Measurements from ENCODE around the gene TMEM132E.
A peak's percentile ranks its signal among the peaks of the same experiment; 100 is the strongest.

The TMEM132E gene

DNA sequence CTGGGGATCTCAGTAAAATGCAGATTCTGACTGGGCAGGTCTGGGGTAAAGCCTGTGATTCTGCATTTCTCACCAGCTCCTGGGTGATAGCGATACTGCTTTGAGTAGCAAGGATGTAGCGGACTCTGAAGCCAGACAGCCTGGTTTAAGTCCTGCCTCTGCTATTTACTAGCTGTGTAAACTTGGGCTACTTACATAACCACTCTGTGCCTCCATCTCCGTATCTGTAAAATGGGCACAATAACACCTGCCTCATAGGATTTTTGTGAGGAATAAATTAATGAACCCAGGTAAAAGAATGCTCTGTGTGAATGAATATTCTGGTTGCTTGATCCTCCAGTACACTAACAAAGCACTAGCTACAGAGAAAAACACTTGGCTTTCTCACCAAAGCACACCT lies 54.4 kb downstream of the TMEM132E start:
- TF ChIP-seq CTCF (IDR thresholded peaks at IDR 0.05; ENCODE audit: low read depth, low read length), result no peak

DNA sequence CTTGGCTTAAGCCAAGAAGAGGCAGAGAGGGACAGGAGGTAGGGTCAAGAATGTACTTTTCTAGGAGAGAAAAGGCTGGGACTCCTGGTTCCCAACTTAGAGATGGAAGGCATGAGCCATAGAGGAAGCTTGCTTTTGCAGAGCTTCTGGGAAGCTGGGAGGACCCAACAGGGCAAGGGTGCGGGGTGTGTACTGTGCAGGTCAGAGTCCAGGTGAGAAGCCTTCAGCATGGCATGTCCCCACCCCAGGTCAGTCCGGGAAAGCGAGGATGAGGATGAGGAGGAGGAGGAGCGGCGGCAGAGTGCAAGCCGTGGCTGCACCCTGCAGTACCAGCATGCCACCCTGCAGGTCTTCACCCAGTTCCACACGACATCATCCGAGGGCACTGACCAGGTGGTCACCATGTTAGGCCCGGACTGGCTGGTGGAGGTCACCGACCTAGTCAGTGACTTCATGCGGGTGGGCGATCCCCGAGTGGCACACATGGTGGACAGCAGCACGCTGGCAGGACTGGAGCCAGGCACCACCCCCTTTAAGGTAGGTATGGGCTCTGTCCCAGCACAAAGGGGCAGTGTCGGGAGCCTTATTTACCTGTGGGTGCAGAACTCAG lies 55.3 kb downstream of the TMEM132E start:
- H3K4me3 ChIP-seq (ENCODE audit: low read depth, low read length), result no peak overlapping the region
- no peak for TF ChIP-seq CTCF (IDR thresholded peaks at IDR 0.05; ENCODE audit: low read depth, low read length)

More for the DNA sequence above, 54.4 kb downstream of the TMEM132E start:
- no peak overlapping the region for H3K4me3 ChIP-seq (ENCODE audit: low read depth, low read length)

- TF ChIP-seq CTCF (IDR thresholded peaks at IDR 0.05; ENCODE audit: low read depth, low read length), result no peak
- no peak overlapping the region for H3K4me3 ChIP-seq (ENCODE audit: low read depth, low read length)
These were observed 56.5 kb downstream of the TMEM132E start for GRCh38 chr17:34635876-34636275.

DNA sequence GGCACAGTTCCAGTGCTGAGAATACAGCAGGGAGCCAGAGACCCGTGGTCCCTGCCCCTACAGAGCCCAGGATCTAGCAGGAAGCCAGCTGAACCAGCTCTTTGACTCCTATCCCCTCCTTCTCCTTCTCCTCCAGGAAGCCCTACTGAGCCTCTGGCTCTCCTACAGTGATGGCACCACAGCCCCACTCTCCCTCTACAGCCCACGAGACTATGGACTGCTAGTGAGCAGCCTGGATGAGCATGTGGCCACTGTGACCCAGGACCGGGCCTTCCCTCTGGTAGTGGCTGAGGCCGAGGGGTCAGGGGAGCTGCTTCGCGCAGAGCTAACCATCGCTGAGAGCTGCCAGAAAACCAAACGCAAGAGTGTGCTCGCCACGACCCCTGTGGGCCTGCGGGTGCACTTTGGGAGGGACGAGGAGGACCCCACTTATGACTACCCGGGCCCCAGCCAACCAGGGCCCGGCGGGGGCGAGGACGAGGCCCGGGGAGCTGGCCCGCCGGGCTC lies 57.7 kb downstream of the TMEM132E start:
- H3K4me3 ChIP-seq (ENCODE audit: low read depth, low read length), result no peak overlapping the region

DNA sequence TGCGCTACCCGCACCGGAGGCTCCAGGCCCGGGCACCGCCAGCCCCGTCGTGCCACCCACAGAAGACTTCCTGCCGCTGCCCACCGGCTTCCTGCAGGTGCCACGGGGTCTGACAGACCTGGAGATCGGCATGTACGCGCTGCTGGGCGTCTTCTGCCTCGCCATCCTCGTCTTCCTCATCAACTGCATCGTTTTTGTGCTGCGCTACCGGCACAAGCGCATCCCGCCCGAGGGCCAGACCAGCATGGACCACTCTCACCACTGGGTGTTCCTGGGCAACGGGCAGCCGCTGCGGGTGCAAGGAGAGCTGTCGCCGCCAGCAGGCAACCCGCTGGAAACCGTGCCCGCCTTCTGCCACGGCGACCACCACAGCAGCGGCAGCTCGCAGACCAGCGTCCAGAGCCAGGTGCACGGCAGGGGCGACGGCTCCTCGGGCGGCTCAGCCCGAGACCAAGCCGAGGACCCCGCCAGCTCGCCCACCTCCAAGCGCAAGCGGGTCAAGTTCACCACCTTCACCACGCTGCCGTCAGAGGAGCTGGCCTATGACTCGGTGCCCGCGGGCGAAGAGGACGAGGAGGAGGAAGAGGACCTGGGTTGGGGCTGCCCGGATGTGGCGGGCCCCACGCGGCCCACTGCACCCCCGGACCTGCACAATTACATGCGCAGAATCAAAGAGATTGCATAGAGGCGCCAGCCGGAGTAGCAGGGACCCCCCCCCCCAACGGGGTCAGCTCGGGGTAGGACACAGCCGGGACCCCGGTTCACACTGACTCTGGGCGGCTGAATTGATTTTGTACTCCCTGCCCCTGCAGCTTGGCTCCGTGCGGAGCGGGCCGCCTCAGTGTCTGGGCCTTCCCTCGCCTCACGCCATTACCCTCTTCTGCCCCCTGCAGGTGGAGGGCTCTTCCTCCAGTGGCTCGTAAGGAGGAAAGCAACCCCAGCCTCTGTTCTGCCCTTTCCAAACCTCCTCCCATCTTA lies 58.5 kb downstream of the TMEM132E start:
- H3K4me3 ChIP-seq (ENCODE audit: low read depth, low read length), result peak overlapping the region; percentile 7; the same call in 1 of the 2 replicates
- peak; percentile 71 for TF ChIP-seq CTCF (IDR thresholded peaks at IDR 0.05; ENCODE audit: low read depth, low read length)

More for the DNA sequence above, 57.7 kb downstream of the TMEM132E start:
- no peak for TF ChIP-seq CTCF (IDR thresholded peaks at IDR 0.05; ENCODE audit: low read depth, low read length)

DNA sequence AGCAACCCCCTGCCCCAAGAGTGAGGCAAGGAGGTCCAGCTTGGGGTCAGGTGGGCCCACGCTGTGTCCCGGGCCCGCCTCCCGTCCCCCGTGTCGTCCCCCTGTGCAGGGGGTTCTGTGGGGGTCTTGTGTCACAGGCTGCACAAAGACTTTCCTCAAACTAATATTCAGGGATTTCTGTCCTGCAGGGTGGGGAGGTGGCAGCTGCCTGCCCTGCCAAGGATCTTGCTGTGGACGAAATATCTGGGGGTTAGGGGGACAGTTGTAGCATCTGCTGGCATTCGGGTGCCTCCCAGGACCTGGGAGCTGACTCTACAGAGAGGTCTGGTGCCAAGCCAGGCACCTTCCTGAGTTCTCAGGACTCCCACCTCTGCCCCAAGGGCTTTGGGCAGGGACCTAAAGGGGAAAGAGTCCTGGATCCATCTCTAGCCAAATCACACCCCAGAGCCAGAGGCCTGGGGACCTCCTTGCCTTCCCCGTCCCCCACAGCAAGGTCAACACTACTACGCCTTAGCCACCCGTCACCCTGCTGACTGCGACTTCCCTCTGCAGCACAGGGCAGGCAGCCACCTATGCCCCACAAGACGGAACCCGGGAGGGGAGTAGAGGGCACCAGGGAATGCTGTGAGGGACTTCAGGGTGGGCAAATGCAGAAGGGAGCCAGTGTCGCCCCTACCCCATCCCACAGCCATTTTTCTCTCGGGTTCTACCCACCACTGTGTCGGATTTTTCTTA lies 59.3 kb downstream of the TMEM132E start:
- H3K4me3 ChIP-seq (ENCODE audit: low read depth, low read length), result no peak overlapping the region
- no peak; the same call in 1 of the 2 replicates for TF ChIP-seq CTCF (IDR thresholded peaks at IDR 0.05; ENCODE audit: low read depth, low read length)

Data from WI38 (cell line).